KMS-11 (cell line): ENCODE results near the gene TMEM129.

ENCODE experiments used
- H2AFZ ChIP-seq: fragments of 200-600 bp; sonication (generic); 2 replicates; pipeline ENCODE4 v1.6.1; 2016; ENCODE audit warnings: antibody characterized with exemption, mixed run types, low read depth
- H3K27ac ChIP-seq: fragments of 200-600 bp; sonication (generic); 2 replicates; pipeline ENCODE4 v1.6.1; 2016; ENCODE audit warnings: mild to moderate bottlenecking, mixed run types
- H3K27me3 ChIP-seq: fragments of 200-600 bp; sonication (generic); 2 replicates; pipeline ENCODE4 v1.6.1; 2017; ENCODE audit warnings: mild to moderate bottlenecking, low read depth, mixed run types, moderate library complexity; ENCODE audit not compliant: insufficient read depth
- H3K36me3 ChIP-seq: fragments of 200-600 bp; sonication (generic); 2 replicates; pipeline ENCODE4 v1.6.1; 2017; ENCODE audit warnings: mild to moderate bottlenecking, mixed run types; ENCODE audit not compliant: insufficient read depth
- H3K4me1 ChIP-seq: fragments of 200-600 bp; sonication (generic); 2 replicates; pipeline ENCODE4 v1.6.1; 2016; ENCODE audit warnings: mild to moderate bottlenecking, low read depth, mixed run types; ENCODE audit not compliant: poor library complexity, severe bottlenecking
- H3K4me2 ChIP-seq: fragments of 200-600 bp; sonication (generic); 2 replicates; pipeline ENCODE4 v1.7.0; 2016; ENCODE audit warnings: mild to moderate bottlenecking, mixed run types
- H3K4me3 ChIP-seq: fragments of 200-600 bp; sonication (generic); IDR thresholded peaks from 2 replicates; pipeline ENCODE4 v1.6.1; 2017; ENCODE audit warnings: low read depth, low read length, mixed read lengths; ENCODE audit not compliant: insufficient read depth
- H3K79me2 ChIP-seq: fragments of 200-600 bp; sonication (generic); 2 replicates; pipeline ENCODE4 v1.6.1; 2016; ENCODE audit warnings: low read depth, mixed run types; ENCODE audit not compliant: insufficient read depth
- H3K9ac ChIP-seq: fragments of 200-600 bp; sonication (generic); 2 replicates; pipeline ENCODE4 v1.6.1; 2016; ENCODE audit warnings: mild to moderate bottlenecking, mixed run types
- H4K20me1 ChIP-seq: fragments of 200-600 bp; sonication (generic); 2 replicates; pipeline ENCODE4 v1.6.1; 2016; ENCODE audit warnings: mild to moderate bottlenecking, mixed run types; ENCODE audit not compliant: insufficient read depth
- TF ChIP-seq, protein P1 (sequence below): fragments of 200-600 bp; sonication (generic); conservative IDR thresholded peaks from 2 replicates; pipeline ENCODE4 v1.6.1; 2017; ENCODE audit warnings: low read depth, mild to moderate bottlenecking, antibody characterized with exemption, low read length, moderate library complexity, mixed read lengths

The TMEM129 gene

DNA sequence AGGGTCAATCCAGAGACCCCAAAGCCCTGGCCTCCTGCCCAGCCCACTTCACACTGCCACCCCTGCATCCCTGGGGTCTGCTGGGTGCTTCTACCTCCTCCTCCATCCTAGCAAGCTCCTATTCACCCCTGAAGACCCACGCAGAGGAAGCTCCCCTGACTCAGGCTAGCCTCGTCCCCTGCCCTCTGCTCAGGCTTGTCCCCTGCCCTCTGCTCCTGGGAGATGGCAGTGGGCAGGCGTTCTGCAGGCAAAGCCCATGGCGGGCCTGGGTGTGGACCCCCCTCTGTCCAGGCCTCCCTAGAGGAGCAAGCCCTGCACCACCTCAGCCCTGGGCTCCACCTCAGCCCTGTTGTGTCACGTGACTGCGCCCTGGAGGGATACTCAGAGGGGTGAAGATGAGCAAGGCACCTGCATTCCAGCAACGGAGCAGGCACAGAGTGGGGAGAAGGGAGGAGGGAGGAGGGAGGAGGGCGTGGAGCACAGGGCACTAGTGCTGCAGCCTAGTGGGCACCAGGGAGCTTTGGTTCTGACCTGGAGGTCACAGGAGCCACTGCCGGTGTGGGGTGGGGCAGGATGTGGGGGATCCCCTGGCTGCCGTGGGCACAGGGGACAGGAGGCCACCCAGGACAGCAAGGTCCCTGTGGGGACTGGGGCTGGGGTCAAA lies 44.4 kb upstream of the TMEM129 start:
- Histone ChIP-seq H3K27me3 (peaks cover 6% of the 10 kb centered on the region; the same call in 1 of the 2 replicates), H2AFZ (no peak overlapping the region), H3K79me2 (no peaks in the 10 kb centered on the region), H3K4me2 (no peak overlapping the region), H3K4me1 (no peaks in the 10 kb centered on the region), H3K9ac (no peak overlapping the region), H4K20me1 (no peaks in the 10 kb centered on the region), H3K4me3 (no peak overlapping the region), H3K27ac (no peak overlapping the region), H3K36me3 (no peaks in the 10 kb centered on the region)
- TF ChIP-seq, protein P1, sequence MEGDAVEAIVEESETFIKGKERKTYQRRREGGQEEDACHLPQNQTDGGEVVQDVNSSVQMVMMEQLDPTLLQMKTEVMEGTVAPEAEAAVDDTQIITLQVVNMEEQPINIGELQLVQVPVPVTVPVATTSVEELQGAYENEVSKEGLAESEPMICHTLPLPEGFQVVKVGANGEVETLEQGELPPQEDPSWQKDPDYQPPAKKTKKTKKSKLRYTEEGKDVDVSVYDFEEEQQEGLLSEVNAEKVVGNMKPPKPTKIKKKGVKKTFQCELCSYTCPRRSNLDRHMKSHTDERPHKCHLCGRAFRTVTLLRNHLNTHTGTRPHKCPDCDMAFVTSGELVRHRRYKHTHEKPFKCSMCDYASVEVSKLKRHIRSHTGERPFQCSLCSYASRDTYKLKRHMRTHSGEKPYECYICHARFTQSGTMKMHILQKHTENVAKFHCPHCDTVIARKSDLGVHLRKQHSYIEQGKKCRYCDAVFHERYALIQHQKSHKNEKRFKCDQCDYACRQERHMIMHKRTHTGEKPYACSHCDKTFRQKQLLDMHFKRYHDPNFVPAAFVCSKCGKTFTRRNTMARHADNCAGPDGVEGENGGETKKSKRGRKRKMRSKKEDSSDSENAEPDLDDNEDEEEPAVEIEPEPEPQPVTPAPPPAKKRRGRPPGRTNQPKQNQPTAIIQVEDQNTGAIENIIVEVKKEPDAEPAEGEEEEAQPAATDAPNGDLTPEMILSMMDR, result no peak

DNA sequence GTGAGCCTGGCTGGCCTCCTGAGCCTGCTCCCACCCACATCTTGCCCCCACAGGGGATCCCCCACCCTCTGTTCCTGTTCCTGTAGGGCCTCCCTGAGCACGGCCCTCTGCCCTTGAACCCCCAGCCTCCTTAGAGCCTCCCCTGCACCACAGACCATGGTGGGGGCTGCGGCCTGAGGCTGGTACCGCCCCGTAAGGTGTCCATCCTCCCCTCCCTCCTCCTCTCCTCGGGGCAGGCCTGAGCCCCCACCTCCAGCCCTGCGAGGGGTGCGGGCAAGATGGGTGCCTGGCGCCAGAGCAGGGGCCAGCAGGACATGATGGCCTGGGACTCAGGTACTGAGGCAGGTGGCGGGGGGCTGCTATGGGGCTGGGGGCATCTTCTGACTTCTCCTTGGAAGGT lies 43.5 kb upstream of the TMEM129 start:
- no peak overlapping the region for H2AFZ ChIP-seq
- H3K4me2 ChIP-seq, result no peak overlapping the region
- H4K20me1 ChIP-seq, result no peaks in the 10 kb centered on the region
- H3K4me1 ChIP-seq, result no peaks in the 10 kb centered on the region
- no peaks in the 10 kb centered on the region for H3K36me3 ChIP-seq
- no peaks in the 10 kb centered on the region for H3K79me2 ChIP-seq
- H3K4me3 ChIP-seq, result no peak overlapping the region
- H3K27me3 ChIP-seq, result peaks cover 6% of the 10 kb centered on the region; the same call in 1 of the 2 replicates
- TF ChIP-seq, protein P1, result no peak
- no peak overlapping the region for H3K9ac ChIP-seq
- H3K27ac ChIP-seq, result no peak overlapping the region

DNA sequence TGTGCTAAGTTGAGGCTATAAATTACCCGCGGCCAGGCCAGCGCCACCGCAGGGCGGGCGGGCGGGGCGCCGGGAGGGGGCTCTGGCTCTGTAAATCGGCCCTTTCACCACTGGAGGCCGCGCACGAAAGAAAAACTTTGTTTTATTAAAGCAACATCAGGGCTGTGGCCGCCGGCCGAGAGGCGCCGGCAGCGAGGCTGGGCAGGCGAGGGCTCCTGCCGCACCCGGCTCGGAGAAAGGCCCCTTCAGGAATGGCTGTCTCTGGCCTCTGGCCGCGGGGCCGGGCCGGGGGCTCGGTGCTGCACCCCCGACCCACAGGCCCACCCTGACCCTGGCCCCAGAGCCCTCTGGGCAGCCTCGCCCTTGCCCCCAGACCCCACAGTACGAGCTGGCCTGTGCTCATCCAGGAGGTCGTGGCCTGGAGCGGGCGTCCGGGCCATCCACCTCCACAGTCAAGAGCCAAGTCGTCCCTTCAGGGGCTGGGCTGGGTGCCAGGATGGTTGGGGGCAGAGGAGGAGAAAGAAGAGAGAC lies 42.5 kb upstream of the TMEM129 start:
- Histone ChIP-seq H3K4me1 (no peaks in the 10 kb centered on the region), H3K9ac (no peak overlapping the region), H3K4me3 (no peak overlapping the region), H2AFZ (no peak overlapping the region), H3K4me2 (no peak overlapping the region), H3K27ac (no peak overlapping the region), H3K79me2 (no peaks in the 10 kb centered on the region), H3K27me3 (peaks cover 6% of the 10 kb centered on the region; the same call in 1 of the 2 replicates), H3K36me3 (no peaks in the 10 kb centered on the region), H4K20me1 (no peaks in the 10 kb centered on the region)
- TF ChIP-seq, protein P1, result no peak

DNA sequence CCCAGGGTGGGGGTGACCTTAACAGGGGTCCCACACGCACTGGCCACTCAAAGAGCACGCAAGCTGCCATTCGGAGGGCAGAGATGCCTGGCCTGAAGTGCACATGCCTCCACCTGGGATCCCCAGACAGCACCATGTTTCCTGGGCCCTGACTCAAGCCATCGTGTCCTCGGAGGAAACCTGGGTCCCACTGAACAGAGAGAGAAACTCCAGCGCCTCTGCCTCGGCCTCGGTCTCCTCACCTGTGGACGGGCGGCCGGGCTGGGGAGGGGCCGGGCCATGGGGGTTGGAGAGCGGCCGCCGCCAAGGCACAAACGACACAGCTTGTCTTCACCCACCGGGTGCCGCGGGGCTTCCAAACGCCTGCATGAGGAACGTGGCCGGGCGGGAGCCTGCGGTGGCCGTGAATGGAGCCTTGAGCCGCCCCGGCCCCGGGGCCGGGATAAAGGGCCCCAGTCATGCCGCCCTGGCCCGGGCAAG lies 42.0 kb upstream of the TMEM129 start:
- Histone ChIP-seq H3K27ac (no peak overlapping the region), H3K27me3 (peaks cover 6% of the 10 kb centered on the region; the same call in 1 of the 2 replicates), H3K36me3 (no peaks in the 10 kb centered on the region), H3K4me1 (no peaks in the 10 kb centered on the region), H3K9ac (no peak overlapping the region), H3K79me2 (no peaks in the 10 kb centered on the region), H2AFZ (no peak overlapping the region), H3K4me2 (no peak overlapping the region), H4K20me1 (no peaks in the 10 kb centered on the region), H3K4me3 (no peak overlapping the region)
- TF ChIP-seq, protein P1, result no peak
